22Rv1 (cell line): ENCODE measurements around the gene LAMA5.
A peak's percentile ranks its signal among the peaks of the same experiment; 100 is the strongest.

Source experiments
- H3K27ac ChIP-seq: fragments of 450-650 bp; 2 replicates; pipeline ENCODE4 v1.5.1; 2017
- CTCF ChIP-seq: fragments of 450-650 bp; IDR thresholded peaks from 2 replicates; pipeline ENCODE4 v1.5.1; 2017; ENCODE audit warnings: mild to moderate bottlenecking
- ZFX ChIP-seq: fragments of 450-650 bp; IDR thresholded peaks from 2 replicates; pipeline ENCODE4 v1.6.1; 2017; ENCODE audit warnings: antibody characterized with exemption, borderline replicate concordance

The LAMA5 gene

GRCh38 chr20:62410746-62411478 is 43.8 kb upstream of the LAMA5 start:
- H3K27ac ChIP-seq = no peak overlapping the region

GRCh38 chr20:62409931-62410745 is 43.0 kb upstream of the LAMA5 start:
- TF ChIP-seq CTCF = peak; percentile 75
- no peak for TF ChIP-seq ZFX
- H3K27ac ChIP-seq = peak overlapping the region; percentile 42

More at GRCh38 chr20:62410746-62411478, 43.8 kb upstream of the LAMA5 start:
- TF ChIP-seq ZFX (no peak), CTCF (no peak)

- H3K27ac ChIP-seq = peak overlapping the region; percentile 42
- TF ChIP-seq CTCF (no peak), ZFX (no peak)
Measured at GRCh38 chr20:62409086-62409853, 42.2 kb upstream of the LAMA5 start.

GRCh38 chr20:62408640-62409039 is 41.5 kb upstream of the LAMA5 start:
- TF ChIP-seq CTCF = no peak
- TF ChIP-seq ZFX = no peak
- peak overlapping the region; percentile 42; the same call in 1 of the 2 replicates for H3K27ac ChIP-seq

- TF ChIP-seq CTCF = no peak
- TF ChIP-seq ZFX = no peak
- peak overlapping the region; percentile 74 for H3K27ac ChIP-seq
Measured at GRCh38 chr20:62408055-62408454, 40.9 kb upstream of the LAMA5 start.

- no peak for TF ChIP-seq ZFX
- 0 out of 2 replicates have a peak, but pooled peaks have one; percentile 7 for TF ChIP-seq CTCF
- peak within 1 kb of the TSS; percentile 74 for H3K27ac ChIP-seq
Measured at GRCh38 chr20:62407221-62407992, 40.3 kb upstream of the LAMA5 start, which contains the start of gene CABLES2. Gene CABLES2, minus strand, starts transcription at chr20:62407285. Its CDS starts 9 bp downstream, at chr20:62407276.
